Measurements from ENCODE around the gene INPP5A. TPM values are rescaled to one million over a fixed set of nuclear protein-coding genes. Genes with fewer than 3 reads are reported as not detected.

The INPP5A gene
- total and polyA plus RNA-seq, 10 of the 15 experiments (the other 5 are each of a cell fraction or from before 2014, with no cell fraction given), result 0.52 to 15.0 (median 6.3) TPM

GRCh38 chr10:132575320-132576201, 38.0 kb downstream of the INPP5A start (continued):
- TF ChIP-seq TBL1XR1 (IDR thresholded peaks at IDR 0.05; ENCODE audit: low read depth, low read length) (peak; percentile 86), HDGF (IDR thresholded peaks at IDR 0.05) (0 out of 2 replicates have a peak, but pooled peaks have one; percentile 60), PKNOX1 (IDR thresholded peaks at IDR 0.05) (peak; percentile 87), ZNF217 (IDR thresholded peaks at IDR 0.05) (no peak), YY1 (IDR thresholded peaks at IDR 0.05; ENCODE audit: low read depth, low read length) (no peak), SKIL (IDR thresholded peaks at IDR 0.05; ENCODE audit: low read depth, poor library complexity, severe bottlenecking) (peak; percentile 96), EP300 (IDR thresholded peaks at IDR 0.05; ENCODE audit: borderline replicate concordance in 1 of 2, control insufficient read depth in 1 of 2, low read depth in 2 of 2, low read length in 2 of 2) (peak; percentile 89 to 96), EZH2 (IDR thresholded peaks at IDR 0.05; ENCODE audit: borderline replicate concordance, control insufficient read depth, low read depth, low read length) (no peak), BACH1 (IDR thresholded peaks at IDR 0.05; ENCODE audit: borderline replicate concordance) (peak; percentile 73; the same call in 1 of the 2 replicates), HDAC2 (IDR thresholded peaks at IDR 0.05) (no peak), SMAD5 (IDR thresholded peaks at IDR 0.05; ENCODE audit: low read depth) (no peak), E2F4 (IDR thresholded peaks at IDR 0.05; ENCODE audit: low read depth, low read length) (no peak), ATF2 (IDR thresholded peaks at IDR 0.05; ENCODE audit: low read length) (peak; percentile 88), CEBPB (IDR thresholded peaks at IDR 0.05; ENCODE audit: borderline replicate concordance in 1 of 2, low read depth in 2 of 2, low read length in 2 of 2) (0 out of 4 replicates have a peak, but pooled peaks of 1 of the 2 experiments have one; percentile 48), ATF7 (IDR thresholded peaks at IDR 0.05; ENCODE audit: low read depth) (peak; percentile 81), RCOR1 (conservative IDR thresholded peaks at IDR 0.05; ENCODE audit: low read depth, low read length) (no peak), BCL3 (IDR thresholded peaks at IDR 0.05; ENCODE audit: borderline replicate concordance, insufficient read depth, low read depth, low read length, poor library complexity, severe bottlenecking) (peak; percentile 67)

Data from GM12878 (cell line).